ENCODE measurements around the gene ARMH4. TPM values are rescaled to one million over a fixed set of nuclear protein-coding genes. Genes with fewer than 3 reads are reported as not detected.

Gene ARMH4
- total RNA-seq, 1 experiment from 2014 or later: 0.07 TPM

DNA sequence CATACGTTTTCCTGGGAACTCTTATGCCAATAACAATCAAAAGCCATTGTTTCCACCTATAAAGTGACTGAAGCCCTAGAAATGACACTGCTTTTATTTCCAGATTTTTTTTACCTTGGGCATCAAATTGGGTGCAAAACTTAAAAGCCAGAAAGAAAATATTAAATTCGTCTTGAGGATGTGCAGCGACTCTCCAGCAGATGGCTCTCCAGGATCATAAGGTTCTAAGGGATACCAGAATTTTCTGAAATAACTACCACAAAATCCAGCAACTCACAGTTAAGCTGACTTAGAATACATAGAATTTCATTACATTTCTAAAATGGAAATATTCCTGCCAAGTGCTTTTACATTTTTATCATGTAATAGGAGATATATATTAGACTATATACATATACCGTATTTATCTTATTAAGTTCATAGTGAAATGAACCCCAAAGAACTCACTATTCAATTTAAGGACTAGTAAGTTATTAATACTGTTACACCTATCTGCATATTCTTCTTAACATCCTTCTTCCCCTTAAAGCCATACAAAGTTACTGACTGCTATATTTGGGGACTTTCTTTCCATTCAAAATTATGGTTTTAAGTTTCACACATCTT, 44.0 kb downstream of the ARMH4 start:
- H3K4me3 Mint-ChIP-seq (ENCODE audit: unreplicated experiment): no peak overlapping the region
- no peaks in the 10 kb centered on the region for H3K9me3 Mint-ChIP-seq (ENCODE audit: unreplicated experiment)
- no peaks in the 10 kb centered on the region for H3K36me3 ChIP-seq (ENCODE audit: control insufficient read depth, insufficient read depth, low read length)
- no peaks in the 10 kb centered on the region for H3K4me1 Mint-ChIP-seq (ENCODE audit: low read depth, unreplicated experiment)
- H3K27me3 Mint-ChIP-seq (ENCODE audit: insufficient read depth, unreplicated experiment): peaks cover 10% of the 10 kb centered on the region
- H3K27ac Mint-ChIP-seq (ENCODE audit: unreplicated experiment): no peak overlapping the region
- no TSS peak for BruUV-seq (replicated peaks)
- no peaks in the 10 kb centered on the region for H3K4me1 ChIP-seq
- H3K4me3 ChIP-seq (ENCODE audit: low read depth, low read length): no peak overlapping the region
- ChIA-PET CTCF (interaction anchor here (0.7 kb wide), 1 partner anchor 61 kb away, joined by 3 read pairs; no protein-coding TSS in a partner anchor), POLR2A (no interaction called here)
- no peaks in the 10 kb centered on the region for H3K27me3 ChIP-seq (replicated peaks; ENCODE audit: control insufficient read depth, insufficient read depth, low read length)
- peak in 1 of 2 experiments; percentile 46 for DNase-seq
- intact Hi-C loops (cut with micrococcal nuclease; ENCODE audit: unreplicated experiment): loop anchor here (1.0 to 5.0 kb wide), 4 partner anchors 58 to 255 kb away; no protein-coding TSS in a partner anchor
- no peaks in the 10 kb centered on the region for H3K9me3 ChIP-seq
- H3K36me3 Mint-ChIP-seq (ENCODE audit: insufficient read depth, unreplicated experiment): peaks cover 4% of the 10 kb centered on the region
- TF ChIP-seq, protein P1, sequence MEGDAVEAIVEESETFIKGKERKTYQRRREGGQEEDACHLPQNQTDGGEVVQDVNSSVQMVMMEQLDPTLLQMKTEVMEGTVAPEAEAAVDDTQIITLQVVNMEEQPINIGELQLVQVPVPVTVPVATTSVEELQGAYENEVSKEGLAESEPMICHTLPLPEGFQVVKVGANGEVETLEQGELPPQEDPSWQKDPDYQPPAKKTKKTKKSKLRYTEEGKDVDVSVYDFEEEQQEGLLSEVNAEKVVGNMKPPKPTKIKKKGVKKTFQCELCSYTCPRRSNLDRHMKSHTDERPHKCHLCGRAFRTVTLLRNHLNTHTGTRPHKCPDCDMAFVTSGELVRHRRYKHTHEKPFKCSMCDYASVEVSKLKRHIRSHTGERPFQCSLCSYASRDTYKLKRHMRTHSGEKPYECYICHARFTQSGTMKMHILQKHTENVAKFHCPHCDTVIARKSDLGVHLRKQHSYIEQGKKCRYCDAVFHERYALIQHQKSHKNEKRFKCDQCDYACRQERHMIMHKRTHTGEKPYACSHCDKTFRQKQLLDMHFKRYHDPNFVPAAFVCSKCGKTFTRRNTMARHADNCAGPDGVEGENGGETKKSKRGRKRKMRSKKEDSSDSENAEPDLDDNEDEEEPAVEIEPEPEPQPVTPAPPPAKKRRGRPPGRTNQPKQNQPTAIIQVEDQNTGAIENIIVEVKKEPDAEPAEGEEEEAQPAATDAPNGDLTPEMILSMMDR (IDR thresholded peaks at IDR 0.05; ENCODE audit: insufficient read depth in 1 of 2, low read depth in 1 of 2, low read length in 1 of 2, severe bottlenecking in 1 of 2, unreplicated experiment in 1 of 2): peak; percentile 75 to 77

DNA sequence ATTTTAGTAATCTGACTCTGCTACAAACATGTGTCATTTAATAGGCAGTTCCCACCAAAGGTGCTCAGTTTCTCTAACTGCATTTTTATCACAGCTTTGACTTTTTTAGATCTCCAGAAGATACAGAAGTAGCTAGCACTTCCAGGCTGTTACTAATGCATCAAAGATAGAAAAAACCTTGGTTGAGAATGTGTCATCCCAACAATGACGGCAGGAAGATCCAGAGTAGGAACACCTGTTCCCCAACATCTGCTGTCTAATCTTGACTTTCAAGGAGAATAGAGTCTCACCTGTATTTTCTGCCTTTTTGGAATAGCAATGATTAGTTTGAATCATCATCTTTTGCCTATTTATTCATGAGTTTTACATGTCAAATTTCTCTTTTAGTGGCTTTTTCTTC, 45.0 kb downstream of the ARMH4 start:
- H3K27ac Mint-ChIP-seq (ENCODE audit: unreplicated experiment): no peak overlapping the region
- H3K9me3 Mint-ChIP-seq (ENCODE audit: unreplicated experiment): no peaks in the 10 kb centered on the region
- BruUV-seq (replicated peaks): no TSS peak
- H3K27me3 ChIP-seq (replicated peaks; ENCODE audit: control insufficient read depth, insufficient read depth, low read length): no peaks in the 10 kb centered on the region
- no peak overlapping the region for H3K4me3 ChIP-seq (ENCODE audit: low read depth, low read length)
- no peaks in the 10 kb centered on the region for H3K4me1 Mint-ChIP-seq (ENCODE audit: low read depth, unreplicated experiment)
- no peak overlapping the region for H3K4me3 Mint-ChIP-seq (ENCODE audit: unreplicated experiment)
- CTCF ChIA-PET: interaction anchor here (0.6 to 0.7 kb wide), 2 partner anchors 34 to 62 kb away, joined by 4 read pairs; no protein-coding TSS in a partner anchor
- no peak for DNase-seq
- peaks cover 4% of the 10 kb centered on the region for H3K36me3 Mint-ChIP-seq (ENCODE audit: insufficient read depth, unreplicated experiment)
- TF ChIP-seq, protein P1 (IDR thresholded peaks at IDR 0.05; ENCODE audit: insufficient read depth in 1 of 2, low read depth in 1 of 2, low read length in 1 of 2, severe bottlenecking in 1 of 2, unreplicated experiment in 1 of 2): no peak
- H3K27me3 Mint-ChIP-seq (ENCODE audit: insufficient read depth, unreplicated experiment): peaks cover 5% of the 10 kb centered on the region
- H3K4me1 ChIP-seq: no peaks in the 10 kb centered on the region
- POLR2A ChIA-PET: no interaction called here
- no peaks in the 10 kb centered on the region for H3K9me3 ChIP-seq
- no peaks in the 10 kb centered on the region for H3K36me3 ChIP-seq (ENCODE audit: control insufficient read depth, insufficient read depth, low read length)
- intact Hi-C loops (cut with micrococcal nuclease; ENCODE audit: unreplicated experiment): loop anchor here (5.0 kb wide), 1 partner anchor 140 kb away; no protein-coding TSS in a partner anchor

DNA sequence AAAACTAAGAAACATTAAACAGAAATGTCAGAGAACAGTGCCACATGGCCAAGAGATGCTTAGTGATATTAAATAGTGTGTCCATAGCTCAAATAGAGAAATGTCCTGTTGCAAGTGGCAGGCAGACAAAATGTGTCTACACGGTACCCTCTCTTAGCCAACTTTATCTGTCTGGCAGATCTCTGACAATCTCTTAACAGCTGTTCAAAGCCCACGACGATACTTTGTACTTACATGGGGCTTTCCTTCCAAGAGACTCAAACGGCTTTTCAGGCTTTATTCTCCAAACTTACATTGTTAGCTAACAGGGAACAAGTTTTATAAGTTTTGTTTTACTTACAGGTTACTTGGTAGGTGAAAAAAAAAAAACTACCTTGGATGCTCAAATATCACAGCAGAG, 45.6 kb downstream of the ARMH4 start:
- ChIA-PET POLR2A (no interaction called here), CTCF (interaction anchor here (0.7 kb wide), 1 partner anchor 34 kb away, joined by 4 read pairs; no protein-coding TSS in a partner anchor)
- H3K36me3 Mint-ChIP-seq (ENCODE audit: insufficient read depth, unreplicated experiment): peaks cover 4% of the 10 kb centered on the region
- no TSS peak for BruUV-seq (replicated peaks)
- H3K9me3 Mint-ChIP-seq (ENCODE audit: unreplicated experiment): no peaks in the 10 kb centered on the region
- TF ChIP-seq, protein P1 (IDR thresholded peaks at IDR 0.05; ENCODE audit: insufficient read depth in 1 of 2, low read depth in 1 of 2, low read length in 1 of 2, severe bottlenecking in 1 of 2, unreplicated experiment in 1 of 2): no peak
- Histone ChIP-seq H3K9me3 (no peaks in the 10 kb centered on the region), H3K36me3 (ENCODE audit: control insufficient read depth, insufficient read depth, low read length) (no peaks in the 10 kb centered on the region), H3K4me3 (ENCODE audit: low read depth, low read length) (no peak overlapping the region), H3K4me1 (no peaks in the 10 kb centered on the region), H3K27me3 (replicated peaks; ENCODE audit: control insufficient read depth, insufficient read depth, low read length) (no peaks in the 10 kb centered on the region)
- no peak overlapping the region for H3K27ac Mint-ChIP-seq (ENCODE audit: unreplicated experiment)
- DNase-seq: no peak
- intact Hi-C loops (cut with micrococcal nuclease; ENCODE audit: unreplicated experiment): loop anchor here (5.0 kb wide), 1 partner anchor 141 kb away; no protein-coding TSS in a partner anchor
- H3K4me3 Mint-ChIP-seq (ENCODE audit: unreplicated experiment): no peak overlapping the region
- no peaks in the 10 kb centered on the region for H3K4me1 Mint-ChIP-seq (ENCODE audit: low read depth, unreplicated experiment)
- H3K27me3 Mint-ChIP-seq (ENCODE audit: insufficient read depth, unreplicated experiment): peaks cover 5% of the 10 kb centered on the region

All from Caco-2 (cell line).